Stimulated activated CD8-positive, alpha-beta memory T cell treated with anti-CD3 and anti-CD28 coated beads, Interleukin-4, amount 100 ng/mL, for 4 hours (primary cell): ENCODE data around the gene RHOU.

Experiments
- DNase-seq, 2 donors: peaks; one replicate each; pipeline ENCODE4 v3.0.0-alpha.2; 2020; ENCODE audit warnings: low read depth in 2 of 2, low spot score in 1 of 2

The RHOU gene

DNA sequence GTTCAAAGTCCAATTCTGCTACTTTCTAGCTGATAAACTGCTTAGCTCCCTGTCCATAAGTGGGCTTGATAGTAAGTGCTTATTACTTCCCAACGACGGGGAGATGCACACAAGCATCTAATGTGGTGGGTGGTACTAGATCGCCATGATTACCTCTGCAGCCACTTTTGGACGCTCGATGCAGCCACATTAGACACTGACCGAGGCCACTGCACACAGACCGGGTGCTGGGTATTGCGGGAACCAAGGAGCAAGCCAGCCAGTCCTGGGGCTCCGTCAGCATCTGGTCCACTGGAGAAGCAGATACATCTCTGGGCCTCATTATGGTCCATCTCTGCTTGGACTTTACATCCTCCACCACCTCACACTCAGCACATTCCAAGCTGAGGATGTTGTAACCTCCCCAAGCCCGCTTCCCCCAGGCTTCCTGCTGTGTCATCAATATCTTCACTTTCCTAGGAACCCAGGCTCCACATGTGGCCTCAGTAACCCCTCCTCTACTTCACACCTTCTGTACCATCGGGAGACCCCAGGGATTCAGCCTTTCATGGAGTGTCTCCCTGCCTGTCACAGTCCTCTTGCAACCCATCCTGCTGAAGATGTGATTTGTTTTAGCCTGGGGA is 48.2 kb downstream of the RHOU start:
- no peak for DNase-seq

DNA sequence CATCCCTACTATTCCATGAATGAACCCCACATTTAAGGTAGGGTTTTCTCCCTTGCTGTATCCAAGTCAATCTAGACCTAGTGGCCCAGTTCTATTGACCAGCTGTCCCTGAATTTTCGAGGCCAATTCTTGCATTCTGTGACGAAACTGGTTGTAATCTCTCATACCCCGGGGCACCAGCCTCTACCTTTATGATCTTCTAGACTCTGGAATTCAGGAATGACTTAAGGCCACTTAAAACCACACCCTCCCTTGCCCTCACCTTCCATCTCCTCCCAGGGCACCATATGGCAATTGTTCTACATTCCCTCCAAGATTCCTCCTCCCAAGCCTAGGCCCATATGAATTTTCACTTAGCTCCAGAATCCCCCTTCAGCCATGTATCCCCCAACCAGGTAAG is 48.9 kb downstream of the RHOU start:
- DNase-seq: no peak

DNA sequence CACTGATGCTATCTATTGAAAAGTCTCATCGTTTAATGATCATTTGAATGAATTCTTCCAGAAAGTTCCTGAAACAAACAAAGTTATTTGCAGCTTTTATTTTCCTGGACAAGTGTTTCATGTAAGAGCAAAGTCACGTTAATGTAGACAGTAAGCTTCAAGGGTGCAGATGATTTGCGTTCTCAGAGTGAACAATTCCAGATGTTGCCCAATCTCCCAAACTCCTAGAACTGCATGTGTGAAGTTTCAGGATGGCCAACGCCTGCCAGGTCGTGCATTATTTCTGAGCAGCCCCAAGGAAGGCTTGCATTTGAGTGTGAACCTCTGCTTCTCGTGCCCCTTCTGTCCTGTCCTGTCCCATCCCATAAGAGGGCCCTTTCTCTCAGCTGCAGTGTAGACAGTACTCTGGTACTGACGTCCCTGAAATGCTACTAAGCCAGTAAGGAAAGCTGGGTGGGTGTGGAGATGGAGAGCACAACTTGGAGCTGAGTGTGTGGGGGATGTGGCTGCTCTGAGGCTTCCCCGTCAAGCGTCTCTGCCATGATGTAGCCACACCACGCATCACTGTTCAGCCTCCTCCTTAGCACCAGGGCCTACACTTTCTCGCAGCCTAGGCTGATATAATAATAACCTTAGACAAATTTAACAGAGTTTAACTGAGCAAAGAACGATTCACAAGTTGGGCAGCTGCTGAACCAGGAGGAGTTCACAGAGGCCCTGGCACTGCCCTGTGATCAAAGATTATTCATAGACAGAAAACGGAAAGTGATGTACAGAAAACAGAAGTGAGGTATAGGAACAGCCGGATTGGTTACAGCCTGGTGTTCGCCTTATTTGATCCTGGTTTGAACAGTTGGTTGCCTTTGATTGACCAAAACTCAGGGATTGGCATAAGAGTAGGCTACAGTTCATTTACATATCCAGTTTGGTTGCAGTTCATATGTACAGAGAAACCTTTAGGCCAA is 50.4 kb downstream of the RHOU start:
- DNase-seq: no peak

DNA sequence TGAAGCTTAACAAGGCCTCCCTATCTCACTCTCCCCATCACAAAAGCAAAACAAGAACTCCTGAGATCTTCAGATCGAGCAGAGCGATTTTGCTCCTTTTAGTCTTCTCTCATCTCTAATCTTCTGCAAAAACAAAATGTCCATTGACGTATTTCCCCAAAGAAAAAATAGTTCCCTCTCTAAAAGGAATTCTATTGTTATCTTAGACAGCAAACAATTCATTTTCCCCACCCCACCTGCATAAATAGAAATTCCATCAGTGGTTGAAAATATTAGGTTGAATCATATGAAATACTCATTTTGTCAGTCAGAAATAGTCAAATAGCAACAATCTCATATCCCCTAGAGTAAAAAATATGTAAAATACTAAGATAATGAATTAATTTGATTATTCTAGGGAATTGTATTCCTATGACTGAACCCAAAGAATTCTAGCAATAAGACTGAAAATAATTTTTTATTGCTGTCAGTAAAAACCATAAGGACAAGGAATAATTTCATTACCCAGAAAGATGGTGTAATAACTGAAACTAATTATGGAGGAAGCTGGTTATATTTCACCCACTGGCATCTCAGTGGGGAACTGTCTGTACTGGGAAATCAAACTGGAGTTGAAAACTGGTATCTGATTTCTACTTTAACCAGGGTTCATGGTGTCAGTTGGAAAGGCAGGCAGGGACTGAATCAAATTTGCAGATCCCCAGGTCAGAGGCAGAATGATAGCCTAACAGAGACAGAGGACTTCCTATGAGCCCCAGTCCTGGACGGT is 51.3 kb downstream of the RHOU start:
- no peak for DNase-seq

DNA sequence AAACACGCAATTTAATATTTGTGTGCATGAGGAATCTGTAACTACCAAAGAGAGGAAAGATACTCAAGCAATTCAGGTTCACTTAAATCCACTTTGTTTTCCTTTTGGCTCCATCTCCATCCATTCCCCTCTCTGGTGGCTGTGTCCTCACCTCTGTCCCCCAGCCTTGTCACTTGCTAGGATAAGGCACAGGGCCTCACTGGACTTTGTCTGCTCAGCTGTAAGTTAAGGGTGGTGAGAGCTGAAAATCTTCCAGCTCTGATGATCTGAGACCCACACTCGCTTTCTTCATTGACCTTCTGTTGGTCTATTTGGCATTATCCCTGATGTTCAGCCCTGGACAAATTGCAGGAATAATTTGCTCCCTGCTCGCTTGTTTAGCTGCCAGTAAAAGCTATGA is 56.5 kb downstream of the RHOU start:
- DNase-seq: no peak

DNA sequence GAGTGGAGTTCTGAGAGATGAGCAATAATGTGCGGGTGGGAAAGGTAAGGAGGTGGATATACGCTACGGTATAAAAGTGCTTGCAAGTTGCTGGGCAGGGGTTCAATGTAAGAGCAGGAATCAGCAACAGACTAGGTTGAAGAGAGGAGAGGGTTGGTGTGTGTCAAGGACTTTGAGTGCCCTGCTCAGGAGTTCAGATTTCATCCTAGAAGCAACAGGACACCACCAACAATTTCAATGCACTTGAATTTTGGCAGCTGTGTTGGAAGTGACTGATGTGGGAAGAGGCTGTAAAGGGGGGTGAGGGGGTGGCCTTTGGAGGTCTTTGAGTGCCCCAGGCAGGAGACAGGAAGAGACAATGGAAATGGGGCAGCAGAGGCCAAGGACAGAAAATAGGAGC is 57.3 kb downstream of the RHOU start:
- DNase-seq: no peak

DNA sequence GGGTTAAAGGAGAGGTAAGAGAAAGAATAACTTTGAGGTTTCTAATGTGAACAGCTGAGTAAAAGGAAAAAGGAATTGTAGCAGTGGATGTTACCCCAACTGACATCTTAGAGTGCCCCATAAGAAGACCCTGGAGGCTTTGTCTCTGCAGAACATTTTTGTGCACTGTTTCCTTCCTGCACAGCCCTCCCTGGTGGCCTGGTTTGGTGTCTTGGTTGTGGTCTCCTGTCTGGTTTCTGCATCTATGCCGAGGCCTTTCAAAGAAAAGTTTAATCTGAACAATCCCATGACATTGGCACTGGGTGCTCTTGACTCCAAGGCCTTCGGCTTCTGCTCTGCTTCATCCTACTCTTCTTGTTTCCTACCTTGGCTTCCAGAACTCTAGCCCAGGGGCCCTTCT is 57.8 kb downstream of the RHOU start:
- DNase-seq: no peak

DNA sequence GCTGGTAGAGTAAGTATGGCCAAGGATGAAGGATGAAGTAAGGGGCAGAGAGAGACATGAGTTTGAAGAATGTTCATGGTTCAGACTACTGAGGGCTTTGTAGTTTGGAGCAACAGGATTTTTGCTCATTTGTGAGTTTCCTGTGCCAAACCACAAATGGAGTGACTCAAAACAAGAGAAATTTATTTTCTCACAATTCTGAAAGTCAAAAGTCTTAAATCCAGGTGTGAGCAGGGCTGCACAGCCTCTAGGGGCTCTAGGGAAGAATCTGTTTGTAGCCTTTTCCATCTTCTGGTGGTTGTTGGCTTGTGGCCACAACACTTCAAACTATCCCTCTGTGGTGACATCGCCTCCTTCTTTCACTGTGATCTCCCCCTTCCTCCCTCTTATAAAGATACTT is 58.9 kb downstream of the RHOU start:
- DNase-seq: no peak

DNA sequence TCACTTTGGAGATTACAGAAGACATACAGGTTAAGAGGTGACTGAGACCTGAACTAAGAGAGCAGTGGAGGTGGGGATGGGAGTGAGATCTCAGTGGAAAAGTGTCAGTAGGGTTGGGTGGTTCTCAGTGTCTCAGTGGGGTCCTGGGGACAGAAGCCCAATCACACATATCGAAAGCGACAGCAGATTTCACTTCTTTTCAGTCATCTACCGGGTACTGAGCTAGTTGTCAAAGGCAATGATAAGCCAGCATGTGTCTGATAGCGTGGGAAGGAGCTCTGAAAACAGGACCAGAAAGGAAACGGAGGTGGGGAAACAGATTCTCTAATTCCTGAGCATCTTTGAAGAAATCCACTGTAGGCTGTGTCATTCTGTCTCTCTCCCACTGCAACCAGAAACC is 59.5 kb downstream of the RHOU start:
- no peak for DNase-seq

DNA sequence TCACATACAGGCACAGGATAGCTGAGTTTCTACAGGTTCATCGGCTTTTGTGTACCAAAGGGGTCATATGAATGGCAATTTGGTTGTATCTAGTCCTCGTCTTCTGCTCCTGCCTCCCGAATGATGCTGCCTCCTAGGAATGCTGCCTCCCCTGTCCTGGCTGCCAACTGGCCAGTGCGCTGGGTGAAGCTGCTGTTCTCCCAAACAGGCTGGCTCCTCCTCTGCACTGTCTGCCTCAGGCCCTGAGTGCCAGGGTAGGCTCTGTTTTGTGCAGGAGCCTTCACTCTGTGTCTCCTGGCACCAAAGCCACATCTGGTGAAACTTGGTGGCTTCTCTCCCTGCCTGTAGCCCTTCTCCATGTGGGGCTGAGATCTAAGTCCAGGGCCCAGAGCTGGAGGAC is 60.3 kb downstream of the RHOU start:
- no peak for DNase-seq
